ENCODE results near the gene PECR.
"Not testable (repeated sequence)": the region's sequence is repeated elsewhere in the genome, so short reads cannot be mapped to it uniquely, and the experiment has no call there.

The PECR gene

DNA sequence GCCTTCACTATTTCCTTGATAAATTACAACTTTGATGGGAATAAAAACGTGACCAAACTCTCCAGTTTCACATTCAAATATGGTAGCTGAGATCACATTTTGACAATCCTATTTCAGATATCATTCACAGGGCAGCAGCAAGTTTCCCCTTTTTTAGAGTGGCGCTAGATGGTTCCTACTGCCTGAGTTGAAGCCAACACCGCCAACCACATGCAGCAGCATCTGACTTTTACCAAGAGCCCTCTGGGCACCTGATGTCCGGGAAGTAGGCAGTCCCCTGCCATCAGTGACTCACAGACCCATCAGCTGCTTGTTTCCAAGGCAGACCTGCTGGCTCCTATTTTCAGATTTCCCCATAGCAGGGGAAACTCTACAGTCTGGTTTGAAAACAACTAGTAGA lies 64.2 kb downstream of the PECR start:
- peaks cover 17 to 34% of the 10 kb centered on the region in 2 donors for H3K36me3 Mint-ChIP-seq
- peak overlapping the region; percentile 92 for H3K27ac Mint-ChIP-seq
- peak overlapping the region; percentile 28 to 43 for H3K4me3 Mint-ChIP-seq
- H3K4me1 Mint-ChIP-seq: peaks cover 31 to 37% of the 10 kb centered on the region in 2 donors
- H3K27me3 Mint-ChIP-seq: no peaks in the 10 kb centered on the region
- DNase-seq: peak; percentile 74
- ATAC-seq (replicated peaks): peak; percentile 77 to 82
- peaks cover 4 to 8% of the 10 kb centered on the region in 2 donors for H3K9me3 Mint-ChIP-seq

DNA sequence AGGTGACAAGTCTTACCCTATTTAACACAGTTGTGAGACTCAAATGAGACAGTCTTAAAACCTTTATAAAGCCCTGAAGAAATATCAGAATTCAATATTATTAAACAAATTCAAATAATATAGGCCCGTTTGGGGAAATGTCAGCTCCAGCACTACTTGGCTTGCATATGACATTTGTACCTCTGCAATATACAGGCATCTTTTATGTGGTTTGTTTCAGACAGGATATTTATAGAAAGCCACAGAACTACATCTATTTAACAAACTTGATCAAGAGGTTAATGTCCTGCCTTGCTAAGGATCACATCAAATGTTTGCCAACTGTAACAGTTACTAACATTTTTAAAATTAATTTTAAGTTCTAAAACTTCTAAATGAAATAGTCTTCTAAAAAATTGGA lies 65.0 kb downstream of the PECR start:
- H3K36me3 Mint-ChIP-seq: peaks cover 22 to 40% of the 10 kb centered on the region in 2 donors
- ATAC-seq (replicated peaks) (no peak), DNase-seq (no peak)
- H3K27ac Mint-ChIP-seq: no peak overlapping the region
- H3K9me3 Mint-ChIP-seq: peaks cover 4 to 8% of the 10 kb centered on the region in 2 donors
- peak overlapping the region in 1 of 2 donors; percentile 47 for H3K4me3 Mint-ChIP-seq
- H3K27me3 Mint-ChIP-seq: no peaks in the 10 kb centered on the region
- H3K4me1 Mint-ChIP-seq: peaks cover 34 to 45% of the 10 kb centered on the region in 2 donors

DNA sequence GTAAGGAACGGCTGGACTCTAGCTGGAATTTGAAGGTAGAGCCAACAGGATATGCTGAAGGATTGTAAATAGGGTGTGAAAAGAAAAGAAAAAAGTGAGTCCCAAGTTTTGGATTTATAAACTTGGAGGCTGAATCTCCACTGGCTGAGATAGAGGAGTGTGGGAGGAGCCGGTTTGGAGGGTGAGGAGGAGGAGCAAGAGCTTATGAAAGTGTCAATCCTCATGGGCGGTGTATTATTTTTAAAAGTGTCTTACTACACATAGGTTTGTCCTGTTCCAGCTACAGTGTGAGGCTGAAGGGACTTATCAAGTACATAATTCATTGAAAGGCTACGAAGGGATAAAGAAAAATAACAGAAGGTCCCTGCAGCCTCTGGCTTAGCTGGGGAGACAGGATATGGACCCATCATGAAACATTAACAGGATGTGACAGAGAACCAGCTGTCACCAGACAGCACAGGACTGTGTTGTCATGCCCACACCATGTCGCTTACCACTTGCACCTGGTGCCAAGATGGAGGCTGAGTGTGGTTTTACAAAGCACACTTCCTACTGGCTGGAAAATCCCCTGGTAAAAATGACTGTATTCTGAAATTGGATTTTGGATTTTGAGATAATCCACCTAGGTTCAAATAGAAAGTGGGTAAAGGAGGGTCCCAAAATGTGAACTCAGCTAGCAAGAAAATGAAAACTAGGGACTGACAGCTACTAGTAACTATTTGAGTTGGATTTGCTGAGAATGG lies 65.7 kb downstream of the PECR start:
- H3K4me1 Mint-ChIP-seq: peaks cover 35 to 51% of the 10 kb centered on the region in 2 donors
- DNase-seq (peak; percentile 51), ATAC-seq (replicated peaks) (peak; percentile 74 to 76)
- H3K9me3 Mint-ChIP-seq: peaks cover 4 to 8% of the 10 kb centered on the region in 2 donors
- H3K36me3 Mint-ChIP-seq: peaks cover 28 to 47% of the 10 kb centered on the region in 2 donors
- peak overlapping the region; percentile 74 for H3K27ac Mint-ChIP-seq
- H3K4me3 Mint-ChIP-seq: peak overlapping the region; percentile 33 to 75
- no peaks in the 10 kb centered on the region for H3K27me3 Mint-ChIP-seq

DNA sequence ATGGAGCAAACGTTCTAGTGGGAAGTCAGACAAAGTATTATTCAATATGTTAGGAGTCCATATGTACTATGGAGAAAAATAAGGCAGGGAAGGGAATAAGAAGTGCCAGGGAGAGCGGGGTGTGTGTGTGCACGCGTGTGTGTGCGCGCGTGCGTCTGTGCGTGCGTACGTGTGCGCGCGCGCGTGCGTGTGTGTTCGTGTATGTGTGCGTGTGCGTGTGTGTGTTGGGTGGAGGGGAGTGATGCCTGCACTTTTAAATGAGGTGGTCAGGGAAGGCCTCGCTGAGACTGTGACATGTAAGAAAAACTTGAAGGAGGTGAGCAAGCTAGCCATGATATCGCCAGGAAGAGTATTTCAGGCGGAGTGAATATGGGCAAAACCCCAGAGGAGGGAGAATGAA lies 66.6 kb downstream of the PECR start:
- H3K4me1 Mint-ChIP-seq: peaks cover 36 to 58% of the 10 kb centered on the region in 2 donors
- H3K36me3 Mint-ChIP-seq: peaks cover 29 to 48% of the 10 kb centered on the region in 2 donors
- ATAC-seq (replicated peaks): no peak
- H3K27ac Mint-ChIP-seq: peak overlapping the region; percentile 74
- H3K27me3 Mint-ChIP-seq: no peaks in the 10 kb centered on the region
- H3K4me3 Mint-ChIP-seq: peak overlapping the region; percentile 12 to 33
- DNase-seq: no peak
- peaks cover 4 to 8% of the 10 kb centered on the region in 2 donors for H3K9me3 Mint-ChIP-seq

DNA sequence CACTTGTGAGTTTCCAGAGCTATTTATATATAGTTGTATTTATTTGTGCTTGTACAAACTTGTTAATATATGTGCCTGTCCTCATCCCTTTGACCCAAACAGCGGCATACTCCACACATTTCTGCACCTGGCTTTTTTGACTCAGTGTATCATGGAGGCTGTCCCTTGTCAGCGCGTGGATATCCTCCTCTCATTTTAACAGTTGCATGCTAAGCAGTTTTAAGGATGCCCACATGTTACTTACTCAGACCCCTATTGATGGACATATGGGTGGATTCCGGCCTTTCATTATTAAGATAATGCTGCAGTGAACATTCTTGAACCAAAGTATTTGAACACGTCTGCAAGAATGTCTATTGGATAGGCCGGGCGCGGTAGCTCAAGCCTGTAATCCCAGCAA lies 67.6 kb downstream of the PECR start:
- no peaks in the 10 kb centered on the region for H3K27me3 Mint-ChIP-seq
- H3K4me1 Mint-ChIP-seq: peaks cover 38 to 68% of the 10 kb centered on the region in 2 donors
- peaks cover 4 to 8% of the 10 kb centered on the region in 2 donors for H3K9me3 Mint-ChIP-seq
- peak overlapping the region; percentile 67 for H3K27ac Mint-ChIP-seq
- DNase-seq (no peak), ATAC-seq (replicated peaks) (no peak)
- peak overlapping the region in 1 of 2 donors; percentile 54 for H3K4me3 Mint-ChIP-seq
- peaks cover 39 to 56% of the 10 kb centered on the region in 2 donors for H3K36me3 Mint-ChIP-seq

DNA sequence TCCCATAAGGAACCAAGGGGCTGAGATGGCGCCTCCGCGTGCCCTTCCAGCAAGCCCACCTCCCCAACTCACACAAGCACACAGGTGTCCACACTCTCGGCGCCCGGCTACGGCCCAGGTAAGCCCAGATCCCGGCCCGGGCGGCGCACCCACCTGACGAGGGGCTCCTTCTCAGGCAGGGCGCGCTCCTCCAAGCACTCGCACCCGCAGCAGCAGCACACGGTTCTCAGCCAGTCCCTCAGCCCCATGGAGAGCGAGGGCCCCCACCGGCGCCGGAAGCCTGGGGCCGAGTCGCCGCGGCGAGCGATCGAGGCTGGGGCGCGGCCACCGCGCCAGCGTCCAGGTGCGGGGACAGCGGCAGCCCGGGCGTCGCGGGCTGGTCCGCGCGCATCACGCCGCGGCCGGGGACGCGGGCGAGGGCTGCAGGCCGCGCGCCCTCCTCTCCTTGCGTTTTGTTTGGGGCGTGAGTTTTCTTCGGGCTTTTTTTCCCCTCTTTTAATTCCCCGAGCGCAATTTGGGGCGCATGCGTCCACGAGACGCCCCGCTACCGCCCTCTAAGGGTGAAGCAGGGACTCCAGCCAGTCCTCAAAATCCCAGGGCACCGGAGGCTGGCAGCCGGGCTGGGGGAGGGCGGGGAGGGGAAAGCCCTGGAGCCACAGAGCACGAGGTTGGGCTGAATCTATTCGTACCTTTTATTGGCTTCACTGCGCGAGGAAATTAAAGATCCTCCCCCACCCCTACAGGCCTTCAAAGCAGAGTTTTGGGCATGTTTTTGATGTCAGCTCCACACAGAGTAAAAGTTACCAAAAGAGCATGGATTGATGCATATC lies 68.3 kb downstream of the PECR start, which contains the start of gene MREG:
TSS of gene MREG (minus strand) at position 472 of the 830 bp plus-strand sequence. CDS start at position 248, 224 bp downstream.
- Mint-ChIP-seq H3K27ac (peak within 1 kb of the TSS; percentile 94), H3K9me3 (peaks cover 4 to 8% of the 10 kb centered on the region in 2 donors), H3K4me3 (peak within 1 kb of the TSS; percentile 88 to 98), H3K36me3 (peaks cover 37 to 51% of the 10 kb centered on the region in 2 donors), H3K27me3 (no peaks in the 10 kb centered on the region), H3K4me1 (peaks cover 36 to 73% of the 10 kb centered on the region in 2 donors)
- ATAC-seq (replicated peaks): peak; percentile 67 to 75
- DNase-seq: peak; percentile 83

DNA sequence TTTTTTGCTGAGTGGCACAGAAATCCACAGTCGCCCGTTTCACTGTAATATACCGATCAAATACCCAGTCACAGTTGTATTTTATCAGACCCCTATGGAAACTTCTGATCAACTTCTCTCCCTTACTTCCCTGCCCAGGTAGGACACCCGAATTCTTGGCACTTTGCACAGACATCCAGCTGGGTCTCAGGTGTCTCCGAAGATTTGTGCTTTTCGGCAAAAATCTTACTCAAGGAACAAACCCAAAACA lies 68.9 kb downstream of the PECR start:
- Mint-ChIP-seq H3K27me3 (no peaks in the 10 kb centered on the region), H3K4me3 (peak overlapping the region; percentile 88 to 98), H3K9me3 (peaks cover 4 to 8% of the 10 kb centered on the region in 2 donors), H3K27ac (peak overlapping the region; percentile 94), H3K4me1 (peaks cover 34 to 78% of the 10 kb centered on the region in 2 donors), H3K36me3 (peaks cover 36 to 48% of the 10 kb centered on the region in 2 donors)
- no peak for ATAC-seq (replicated peaks)
- no peak for DNase-seq

DNA sequence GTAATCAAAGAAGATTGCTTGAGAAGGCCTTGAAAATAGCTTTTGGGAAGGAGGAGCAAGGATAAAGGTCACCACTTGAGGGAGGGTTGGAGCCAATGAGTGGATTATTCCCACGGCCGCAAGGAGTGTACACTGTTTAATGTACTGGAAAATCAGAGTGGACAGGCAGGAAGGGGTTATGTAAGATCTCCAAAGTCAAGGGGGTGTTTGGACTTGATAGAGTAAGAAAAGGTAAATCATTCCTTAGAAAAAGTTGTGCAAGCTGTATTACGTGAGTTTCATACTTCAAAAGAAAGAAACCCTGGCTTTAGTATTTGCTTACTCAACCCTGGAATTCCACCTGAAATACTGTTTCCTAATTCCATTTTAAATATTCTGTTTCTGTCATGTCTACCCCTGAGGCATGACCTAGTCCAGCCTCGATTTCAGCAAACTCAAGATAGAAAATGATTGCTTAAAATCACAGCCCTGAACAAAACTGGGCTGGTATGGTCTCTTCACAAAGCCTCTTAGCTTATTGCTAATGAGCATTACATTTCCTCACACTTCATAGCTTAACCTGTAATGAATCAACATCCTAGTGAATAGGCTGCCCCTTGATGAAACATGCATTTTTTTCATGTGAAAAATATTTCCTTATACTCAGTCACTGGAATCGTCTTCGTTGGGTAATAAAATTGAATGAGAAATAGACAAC lies 69.3 kb downstream of the PECR start:
- peaks cover 4 to 8% of the 10 kb centered on the region in 2 donors for H3K9me3 Mint-ChIP-seq
- peak overlapping the region; percentile 94 for H3K27ac Mint-ChIP-seq
- H3K36me3 Mint-ChIP-seq: peaks cover 36 to 45% of the 10 kb centered on the region in 2 donors
- H3K4me3 Mint-ChIP-seq: peak overlapping the region; percentile 88 to 98
- H3K4me1 Mint-ChIP-seq: peaks cover 32 to 76% of the 10 kb centered on the region in 2 donors
- no peaks in the 10 kb centered on the region for H3K27me3 Mint-ChIP-seq
- ATAC-seq (replicated peaks) (no peak), DNase-seq (no peak)

DNA sequence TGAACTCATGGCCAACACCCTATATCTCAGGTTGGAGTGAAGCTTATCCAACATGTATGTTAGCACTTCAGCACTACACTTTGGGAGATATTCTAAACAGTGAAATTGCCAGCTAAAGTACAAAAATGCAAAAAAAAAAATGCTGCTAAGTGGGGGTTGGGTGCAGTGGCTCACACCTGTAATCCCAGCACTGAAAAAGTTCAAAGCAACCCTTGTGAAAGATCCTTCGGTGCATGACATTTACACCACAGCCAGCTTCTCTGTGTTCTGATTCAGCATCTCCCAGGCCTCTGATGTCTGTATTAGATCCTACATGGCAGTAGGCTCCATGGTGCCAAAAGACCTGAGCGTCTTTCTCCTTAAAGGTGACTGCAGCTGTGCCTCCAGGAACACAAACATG lies 72.4 kb downstream of the PECR start:
- Mint-ChIP-seq H3K4me3 (peak overlapping the region; percentile 21 to 67), H3K4me1 (peaks cover 28 to 47% of the 10 kb centered on the region in 2 donors), H3K36me3 (peaks cover 34 to 39% of the 10 kb centered on the region in 2 donors)
- H3K9me3 Mint-ChIP-seq; H3K27me3 Mint-ChIP-seq; ATAC-seq (replicated peaks); H3K27ac Mint-ChIP-seq; DNase-seq: not testable (repeated sequence)

DNA sequence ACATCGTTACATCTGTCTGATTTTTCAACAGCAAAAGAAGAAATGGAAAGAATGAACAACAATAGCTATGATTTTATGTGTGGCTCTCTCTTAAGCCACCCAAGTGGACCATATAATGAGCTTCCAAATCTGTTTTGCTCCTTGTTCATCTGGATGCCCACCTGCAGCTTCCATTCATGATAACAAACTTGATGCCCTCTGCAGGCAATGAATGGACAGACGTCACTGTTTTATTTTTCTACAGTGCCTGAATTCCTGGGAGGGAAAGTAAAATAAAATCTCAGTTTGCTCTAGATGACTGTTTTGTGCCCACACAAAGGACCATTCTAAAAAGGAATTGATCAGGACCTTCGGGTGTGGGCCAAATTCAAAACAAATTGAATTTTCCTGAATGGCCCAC lies 73.2 kb downstream of the PECR start:
- ATAC-seq (replicated peaks) (no peak), DNase-seq (no peak)
- peaks cover 0 to 5% of the 10 kb centered on the region in 2 donors for H3K9me3 Mint-ChIP-seq
- H3K36me3 Mint-ChIP-seq: peaks cover 42 to 48% of the 10 kb centered on the region in 2 donors
- peaks cover 33 to 44% of the 10 kb centered on the region in 2 donors for H3K4me1 Mint-ChIP-seq
- H3K4me3 Mint-ChIP-seq: peak overlapping the region in 1 of 2 donors; percentile 6
- H3K27ac Mint-ChIP-seq: peak overlapping the region; percentile 65
- no peaks in the 10 kb centered on the region for H3K27me3 Mint-ChIP-seq

DNA sequence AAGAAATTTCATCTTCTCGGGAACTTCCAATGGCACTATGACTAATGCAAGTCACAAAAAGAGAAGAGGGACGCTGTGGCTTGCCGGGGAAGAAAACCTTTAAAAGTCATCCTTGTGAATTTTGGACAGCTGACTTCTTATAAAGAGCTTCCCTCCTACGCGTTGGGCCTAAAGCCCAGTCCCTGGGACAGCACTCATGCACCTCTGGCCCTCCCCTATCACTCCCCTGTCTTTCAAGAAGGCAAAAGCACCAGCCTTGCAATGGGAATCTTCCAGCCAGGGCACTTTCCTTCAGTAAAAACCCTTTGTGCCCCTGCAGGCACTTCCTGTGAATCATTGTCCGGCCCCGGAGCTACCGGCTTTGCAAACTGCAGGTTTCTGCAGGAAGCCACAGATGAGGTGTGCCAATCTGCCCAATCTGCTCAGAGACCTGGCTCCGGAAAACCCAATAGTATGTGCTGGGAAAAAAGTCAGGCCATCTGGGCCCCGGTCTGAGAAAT lies 75.4 kb downstream of the PECR start:
- Mint-ChIP-seq H3K36me3 (peaks cover 30 to 41% of the 10 kb centered on the region in 2 donors), H3K27me3 (no peaks in the 10 kb centered on the region), H3K27ac (peak overlapping the region; percentile 96), H3K4me3 (peak overlapping the region; percentile 74 to 76), H3K4me1 (peaks cover 32 to 41% of the 10 kb centered on the region in 2 donors), H3K9me3 (peaks cover 0 to 5% of the 10 kb centered on the region in 2 donors)
- ATAC-seq (replicated peaks): peak; percentile 67 to 69
- peak; percentile 83 for DNase-seq

DNA sequence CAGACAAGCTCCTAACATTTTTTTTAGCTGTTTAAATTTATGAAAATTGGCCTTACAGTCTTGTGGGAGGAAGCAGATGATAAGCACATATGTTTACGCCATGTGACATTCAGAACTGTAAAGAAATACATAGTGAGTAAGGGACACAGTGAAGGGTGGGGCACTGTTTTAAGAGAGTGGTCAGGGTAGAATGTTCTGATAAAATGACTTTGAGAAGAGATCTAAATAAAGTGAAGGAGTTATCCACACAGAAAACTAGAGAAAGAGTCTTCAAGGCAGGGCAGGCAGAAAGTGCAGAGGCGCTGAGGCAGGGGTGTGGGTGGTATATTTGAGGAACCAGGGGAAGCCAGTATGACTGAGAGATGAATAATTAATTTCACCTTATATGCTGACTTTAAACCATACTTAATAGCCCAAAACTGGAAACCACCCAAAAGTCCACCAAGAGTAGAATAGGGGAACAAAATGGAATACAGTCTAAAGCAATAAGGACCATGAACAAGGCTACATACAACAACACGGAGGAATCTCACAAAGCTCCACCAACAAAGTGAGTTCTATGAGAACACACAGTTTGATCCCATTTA lies 76.8 kb downstream of the PECR start:
- peaks cover 20 to 37% of the 10 kb centered on the region in 2 donors for H3K4me1 Mint-ChIP-seq
- no peaks in the 10 kb centered on the region for H3K27me3 Mint-ChIP-seq
- peaks cover 24 to 35% of the 10 kb centered on the region in 2 donors for H3K36me3 Mint-ChIP-seq
- peak overlapping the region; percentile 98 for H3K27ac Mint-ChIP-seq
- peak; percentile 78 to 82 for ATAC-seq (replicated peaks)
- H3K9me3 Mint-ChIP-seq: peaks cover 0 to 5% of the 10 kb centered on the region in 2 donors
- DNase-seq: peak; percentile 69
- peak overlapping the region; percentile 76 to 79 for H3K4me3 Mint-ChIP-seq

DNA sequence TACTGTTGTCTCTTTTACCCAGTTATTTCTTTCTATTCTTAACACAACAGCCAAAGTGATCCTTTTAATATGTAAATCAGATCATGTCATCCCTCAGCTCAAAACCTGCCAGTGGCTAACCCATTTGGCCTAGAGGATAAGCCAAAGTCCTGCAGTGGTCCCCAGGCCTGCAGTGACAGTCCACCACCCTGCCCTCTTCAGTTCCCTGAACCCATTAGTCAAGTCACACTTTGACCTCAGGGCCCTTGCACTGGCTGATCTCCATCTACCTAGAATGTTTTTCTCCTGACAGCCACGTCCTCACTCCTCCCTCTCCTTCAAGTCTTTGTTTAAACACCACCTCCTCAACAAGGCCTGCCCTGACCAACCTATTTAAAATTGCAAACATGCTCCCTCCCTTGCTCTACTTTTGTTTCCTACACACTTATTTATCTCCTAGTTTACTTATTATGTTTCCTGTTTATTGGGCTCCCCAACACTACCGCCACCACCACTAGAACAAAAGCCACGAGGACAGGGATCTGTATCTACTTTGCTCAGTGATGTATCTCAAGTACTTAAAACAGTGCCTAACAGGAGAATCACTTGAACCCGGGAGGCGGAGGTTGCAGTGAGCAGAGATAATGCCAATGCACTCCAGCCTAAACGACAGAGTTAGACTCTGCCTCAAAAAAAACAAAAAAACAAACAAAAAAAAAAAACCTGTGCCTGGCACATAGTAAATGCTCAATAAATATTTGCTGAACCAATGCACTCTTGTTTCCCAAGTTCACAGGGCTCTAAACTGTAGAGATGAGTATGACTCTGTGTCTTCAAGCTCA lies 77.5 kb downstream of the PECR start:
- Mint-ChIP-seq H3K4me3 (peak overlapping the region; percentile 76 to 79), H3K27me3 (no peaks in the 10 kb centered on the region), H3K27ac (peak overlapping the region; percentile 98), H3K9me3 (peaks cover 0 to 5% of the 10 kb centered on the region in 2 donors), H3K36me3 (peaks cover 17 to 29% of the 10 kb centered on the region in 2 donors), H3K4me1 (peaks cover 13 to 37% of the 10 kb centered on the region in 2 donors)
- DNase-seq: no peak
- ATAC-seq (replicated peaks): no peak
